Stimulated activated CD4-positive, alpha-beta T cell treated with anti-CD3 and anti-CD28 coated beads, Interleukin-4, amount 100 ng/mL, for 4 hours (primary cell): ENCODE results near the gene DPAGT1.
A peak's percentile ranks its signal among the peaks of the same experiment; 100 is the strongest.
"Not testable (repeated sequence)": the region's sequence is repeated elsewhere in the genome, so short reads cannot be mapped to it uniquely, and the experiment has no call there.

Experiments used
- DNase-seq, 2 experiments: peaks; one replicate each; pipeline ENCODE4 v3.0.0-alpha.2; 2020

The DPAGT1 gene

GRCh38 chr11:119101759-119102423 lies at the start of gene DPAGT1:
TSS of gene DPAGT1 (minus strand) at chr11:119101853. CDS start at chr11:119101655, 198 bp downstream.
- peak; percentile 77 to 83 for DNase-seq

- no peak for DNase-seq
Observed at GRCh38 chr11:119149786-119150275, 48.2 kb upstream of the DPAGT1 start.

DNA sequence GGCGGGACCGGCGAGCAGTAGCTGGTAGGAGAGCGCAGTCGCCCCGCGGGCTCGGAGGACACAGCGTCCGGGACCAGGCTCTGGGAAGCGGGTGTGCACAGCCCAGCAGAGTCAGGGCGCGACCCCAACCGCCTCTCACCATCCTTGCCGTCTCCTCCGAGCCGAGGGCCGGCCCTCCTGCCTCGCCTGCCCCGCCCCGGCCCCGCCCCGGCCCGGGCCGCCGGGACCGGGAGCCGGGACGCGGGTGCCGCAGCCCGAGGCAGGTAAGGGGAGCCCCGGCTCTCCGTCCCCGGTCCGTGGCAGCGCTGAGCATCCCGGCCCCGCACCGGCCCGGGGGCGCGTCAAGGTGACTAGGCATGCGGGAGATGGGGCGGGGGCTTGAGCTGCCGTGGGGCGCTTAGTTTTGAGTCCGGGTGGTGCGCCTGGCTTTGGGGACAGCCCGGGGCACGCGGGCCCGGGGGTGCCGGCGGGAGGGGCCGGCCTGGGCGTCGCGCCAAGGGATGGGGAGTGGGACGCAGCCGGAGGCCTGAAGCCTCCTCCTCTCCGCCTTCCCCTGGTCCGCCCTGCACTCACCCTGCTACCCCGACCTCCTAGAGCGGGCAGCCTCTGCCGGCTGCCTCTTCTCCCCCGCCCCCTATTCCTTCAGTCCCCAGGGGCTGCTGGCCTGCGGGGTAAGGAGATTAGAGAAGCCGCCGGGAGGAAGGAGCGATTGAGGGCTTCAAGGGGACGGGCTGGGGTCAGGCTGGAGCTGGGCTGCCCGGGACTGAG lies 47.5 kb upstream of the DPAGT1 start, which contains the start of gene ABCG4:
Gene ABCG4 (plus strand): TSS at position 35 of the 768 bp plus-strand sequence. CDS start 914 bp downstream, outside the sequence.
- peak in 1 of 2 experiments; percentile 41 for DNase-seq

DNA sequence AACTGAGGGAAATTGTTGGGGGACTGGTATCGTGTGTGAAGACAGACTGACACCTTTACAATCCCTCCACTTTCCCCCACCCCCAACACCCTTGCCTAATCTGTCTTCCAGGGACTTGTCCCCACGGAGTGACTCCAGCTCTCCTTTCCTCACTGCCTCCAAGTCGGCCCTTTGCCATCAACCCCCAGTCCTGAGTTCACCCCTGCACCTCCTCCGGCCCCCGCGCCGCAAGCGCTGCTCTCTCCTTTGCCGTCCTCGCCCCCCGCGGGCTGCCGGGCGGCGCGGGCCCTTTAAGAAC lies 47.0 kb upstream of the DPAGT1 start:
- DNase-seq = no peak

GRCh38 chr11:119147604-119148333 lies 46.1 kb upstream of the DPAGT1 start:
- no peak for DNase-seq

GRCh38 chr11:119145551-119145950 lies 43.9 kb upstream of the DPAGT1 start:
- no peak for DNase-seq

GRCh38 chr11:119144825-119145486 lies 43.3 kb upstream of the DPAGT1 start:
- DNase-seq = no peak

- DNase-seq = not testable (repeated sequence)
Observed at GRCh38 chr11:119139276-119139675, 37.6 kb upstream of the DPAGT1 start.

DNA sequence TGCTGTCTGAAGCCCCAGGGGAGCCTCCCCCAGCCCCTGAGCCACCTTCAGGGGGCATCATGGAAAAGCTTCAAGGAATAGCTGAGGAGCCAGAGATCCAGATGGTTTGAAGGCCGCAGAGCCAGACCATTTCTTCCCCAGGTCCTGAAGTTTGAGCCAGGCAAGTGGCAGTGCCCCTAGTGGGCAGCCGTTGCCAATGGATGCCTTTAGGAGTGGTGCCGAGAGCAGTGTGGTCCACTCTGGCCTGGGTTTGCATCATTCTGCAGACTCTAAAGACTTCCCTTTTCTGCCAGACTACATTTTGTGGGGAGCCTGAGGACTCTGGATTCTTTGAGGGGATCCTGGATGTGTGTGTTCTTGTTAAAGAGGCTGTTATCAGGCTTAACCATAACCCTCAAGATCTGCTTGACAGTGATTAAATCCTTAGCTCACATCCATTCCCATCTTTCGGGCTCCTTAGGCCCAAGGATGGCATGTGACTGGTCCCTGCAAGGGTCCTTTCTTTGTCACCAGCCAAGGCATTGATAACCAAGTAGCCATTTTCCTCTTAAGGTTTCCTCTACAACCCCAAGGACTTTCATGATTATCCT lies 32.8 kb upstream of the DPAGT1 start:
- no peak for DNase-seq

GRCh38 chr11:119130662-119131061 lies 29.0 kb upstream of the DPAGT1 start:
- no peak for DNase-seq

DNA sequence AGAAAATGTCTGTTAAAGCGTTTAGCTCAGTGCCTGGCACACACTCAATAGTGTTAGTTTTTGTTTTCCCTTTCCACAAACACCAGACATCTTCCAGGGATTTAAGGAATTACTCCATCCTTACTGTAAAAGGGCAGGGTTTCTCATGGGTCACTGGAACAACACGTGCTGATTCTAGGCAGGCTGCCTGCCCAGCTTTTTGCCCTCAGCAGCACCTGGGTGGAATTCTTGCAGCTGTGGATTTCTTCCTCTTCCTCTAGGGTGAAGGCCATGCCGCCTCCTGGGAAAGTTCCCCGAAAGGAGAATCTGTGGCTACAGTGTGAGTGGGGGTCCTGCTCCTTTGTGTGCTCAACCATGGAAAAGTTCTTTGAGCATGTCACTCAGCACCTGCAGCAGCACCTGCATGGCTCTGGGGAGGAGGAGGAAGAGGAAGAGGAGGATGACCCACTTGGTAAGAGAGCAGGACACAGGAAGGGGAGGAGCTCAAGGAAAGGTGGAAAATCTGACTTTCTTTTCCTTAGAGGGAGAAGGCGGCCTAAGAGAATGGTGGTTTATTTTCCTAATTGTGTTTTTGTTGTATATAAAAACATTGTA lies 25.1 kb upstream of the DPAGT1 start:
- DNase-seq = no peak

GRCh38 chr11:119125821-119126220 lies 24.2 kb upstream of the DPAGT1 start:
- DNase-seq = no peak

GRCh38 chr11:119121811-119122124 lies 20.1 kb upstream of the DPAGT1 start:
- DNase-seq = no peak

DNA sequence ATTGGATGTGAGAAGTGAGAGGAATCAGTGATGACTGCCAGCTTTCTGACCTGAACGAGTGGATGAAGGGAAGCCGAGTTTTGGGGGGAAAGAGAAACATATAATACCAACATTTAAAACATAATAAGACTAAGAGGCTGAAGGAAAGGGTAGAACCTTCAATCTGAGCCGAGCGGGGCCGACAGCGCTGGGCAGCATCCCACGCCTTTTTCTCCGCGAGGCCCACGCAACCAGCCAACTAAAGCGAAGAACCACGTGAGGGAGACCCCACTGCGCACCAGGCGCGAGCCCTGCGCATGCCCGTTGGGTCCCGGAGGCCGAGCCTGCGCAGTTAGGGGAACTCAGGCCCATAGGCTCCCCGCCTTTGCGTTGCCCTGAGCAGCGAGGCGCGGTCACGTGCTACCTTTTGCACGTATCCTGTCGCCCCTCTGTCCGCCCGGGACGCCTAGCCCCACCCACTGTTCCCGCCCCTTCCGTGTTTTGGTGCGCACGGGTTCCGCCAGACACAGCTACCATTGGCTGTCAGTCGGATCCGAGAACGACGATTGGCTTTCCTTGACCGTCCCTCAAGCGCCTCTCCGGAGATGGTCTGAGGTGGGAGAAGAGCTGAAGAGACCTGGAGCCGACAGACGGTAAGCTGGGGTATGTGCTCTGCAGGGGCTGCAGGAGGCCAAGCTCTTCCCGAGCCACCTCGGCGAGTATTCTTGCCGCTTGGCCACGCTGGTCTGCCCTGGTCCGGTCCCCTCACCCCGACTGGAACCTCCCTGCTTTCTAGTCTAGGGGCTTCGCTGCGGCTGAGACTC lies 19.6 kb upstream of the DPAGT1 start, which contains the start of gene HINFP:
Gene HINFP (plus strand): TSS at position 573 of the 803 bp plus-strand sequence. CDS start 5,365 bp downstream, outside the sequence.
- DNase-seq = peak; percentile 99 to 100

DNA sequence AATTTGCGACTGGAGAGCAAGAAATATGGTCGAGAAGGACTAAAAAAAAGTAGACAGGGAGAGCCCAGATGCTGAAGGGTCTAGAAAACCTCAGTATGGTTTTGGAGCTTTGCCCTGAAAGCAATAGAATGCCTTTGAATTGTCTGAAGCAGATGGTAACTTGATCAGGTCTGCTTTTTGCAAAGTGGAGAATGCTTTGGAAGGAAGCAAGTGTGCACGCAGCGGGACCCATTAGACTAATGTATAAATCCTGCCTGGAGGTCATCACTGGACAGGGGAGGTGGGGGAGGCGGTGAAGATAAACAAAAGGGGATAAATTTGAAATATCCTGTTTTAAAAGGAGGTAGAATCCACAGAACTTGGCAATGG lies 19.0 kb upstream of the DPAGT1 start:
- DNase-seq = no peak

DNA sequence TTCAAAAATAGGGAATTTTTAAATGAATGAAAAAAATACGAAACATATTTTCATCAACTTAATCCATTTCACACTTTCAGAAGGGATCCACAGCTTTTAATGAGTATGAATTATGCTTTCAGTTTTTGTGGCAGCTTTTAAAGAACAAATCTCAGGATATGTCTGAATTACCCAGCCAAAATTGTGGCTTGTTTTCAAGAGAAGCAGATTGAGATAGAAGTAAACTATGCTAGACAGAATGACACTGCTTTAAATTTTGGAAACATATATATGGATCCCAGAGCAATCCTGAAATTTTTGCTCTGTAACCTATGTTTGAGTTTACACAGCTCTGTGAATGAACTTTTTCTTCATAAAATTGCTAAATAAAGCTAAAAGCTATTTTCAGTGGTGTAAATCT lies 17.3 kb upstream of the DPAGT1 start:
- DNase-seq = no peak

DNA sequence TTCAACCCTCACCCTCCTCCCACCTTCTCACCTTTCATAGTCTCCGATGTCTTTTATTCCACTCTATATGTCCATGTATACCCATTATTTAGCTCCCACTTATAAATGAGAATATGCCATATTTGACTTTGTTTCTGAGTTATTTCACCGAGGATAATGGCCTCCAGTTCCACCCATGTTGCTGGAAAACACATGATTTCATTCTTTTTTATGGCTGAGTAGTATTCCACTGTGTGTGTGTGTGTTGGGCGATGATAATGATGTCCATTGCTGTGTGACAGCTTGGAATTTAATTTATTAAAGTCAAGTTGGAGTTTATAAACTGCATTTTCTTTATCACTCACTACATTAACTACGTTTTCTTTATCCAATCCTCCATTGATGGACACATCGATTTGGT lies 16.6 kb upstream of the DPAGT1 start:
- no peak for DNase-seq

- no peak for DNase-seq
Observed at GRCh38 chr11:119117004-119117706, 15.5 kb upstream of the DPAGT1 start.

GRCh38 chr11:119116601-119117000 lies 14.9 kb upstream of the DPAGT1 start:
- DNase-seq = no peak

DNA sequence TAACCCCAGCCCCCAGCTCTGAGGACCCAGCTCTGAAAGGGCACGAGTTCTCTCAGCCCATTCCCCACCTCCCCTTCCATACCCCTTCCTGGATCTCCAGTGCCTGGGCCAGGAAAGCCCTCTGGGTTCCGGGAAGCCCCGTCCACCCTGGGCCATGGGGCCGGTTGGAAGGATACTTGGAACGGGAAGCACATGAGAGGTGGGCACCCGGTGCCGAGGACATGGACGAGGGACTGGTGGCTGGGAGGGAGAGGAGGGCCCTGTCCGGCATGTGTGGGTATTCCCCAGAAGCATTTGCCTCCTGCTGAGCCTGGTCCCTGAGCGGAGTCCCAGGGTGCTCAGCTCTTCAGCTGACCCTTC lies 14.6 kb upstream of the DPAGT1 start:
- no peak for DNase-seq
